HG03378 (cell line): ENCODE measurements around the gene ATP1A1.

Experiments
- ATAC-seq: cut with Tn5 transposase; IDR thresholded peaks from one replicate; pipeline ENCODE4 v1.9.1; 2021; ENCODE audit warnings: mild to moderate bottlenecking, moderate library complexity; ENCODE audit not compliant: unreplicated experiment

Gene ATP1A1

GRCh38 chr1:116343019-116343418 is 30.0 kb upstream of the ATP1A1 start:
- no peak for ATAC-seq

GRCh38 chr1:116345011-116345410 is 28.0 kb upstream of the ATP1A1 start:
- no peak for ATAC-seq

DNA sequence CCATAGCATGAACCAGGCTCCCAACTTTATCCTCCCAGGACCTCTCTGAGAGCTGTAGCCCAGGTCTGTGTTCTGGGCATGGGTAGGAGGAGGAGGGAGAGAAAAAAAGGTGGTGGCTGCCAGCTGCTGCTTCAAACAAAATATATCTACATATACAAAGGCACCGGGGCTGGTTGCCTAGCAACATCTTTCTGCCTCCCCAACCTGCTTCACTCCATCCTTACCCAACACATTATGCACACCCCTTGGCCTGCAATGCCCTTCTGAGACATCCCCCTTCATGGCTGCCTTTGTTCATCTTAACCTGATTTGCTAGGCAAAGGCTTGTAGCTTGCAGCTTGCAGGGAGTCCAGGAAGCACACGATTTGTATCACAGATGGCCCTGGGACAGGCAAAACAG is 27.2 kb upstream of the ATP1A1 start:
- ATAC-seq, result no peak

DNA sequence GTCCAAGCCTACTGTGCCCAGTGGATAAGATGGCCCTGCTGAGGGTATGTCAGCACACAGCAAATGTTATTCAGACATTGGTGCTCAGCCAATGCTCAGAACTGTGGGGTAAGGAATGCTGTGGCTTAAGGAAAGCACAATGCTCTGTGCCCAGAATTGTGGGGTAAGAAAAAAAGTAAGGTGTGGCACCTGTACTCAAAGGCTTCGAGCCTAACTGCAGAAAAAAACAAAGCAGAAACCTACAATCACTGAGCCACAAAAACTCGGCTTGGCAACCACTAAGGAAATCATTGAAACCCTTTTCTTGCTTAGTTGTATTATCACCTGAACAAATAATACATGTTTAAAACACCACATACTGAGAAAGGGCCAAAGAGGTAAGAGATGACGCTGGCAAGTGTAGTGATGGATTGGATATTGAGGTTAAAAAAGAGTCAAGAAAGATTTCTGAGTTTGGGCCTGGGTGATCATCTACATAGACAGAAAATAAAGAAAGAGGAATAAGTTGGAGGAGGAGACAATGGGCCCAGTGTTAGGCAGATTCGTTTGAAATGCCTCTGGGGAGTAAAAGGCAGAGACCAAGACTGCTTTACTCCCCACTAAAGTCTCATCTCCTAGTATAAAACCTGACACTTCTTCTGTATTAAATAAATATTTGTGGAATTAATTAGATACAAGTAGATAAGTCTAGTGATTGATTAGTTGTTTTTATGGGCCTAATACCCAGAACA is 25.9 kb upstream of the ATP1A1 start:
- ATAC-seq, result no peak

GRCh38 chr1:116347696-116348095 is 25.3 kb upstream of the ATP1A1 start:
- no peak for ATAC-seq

DNA sequence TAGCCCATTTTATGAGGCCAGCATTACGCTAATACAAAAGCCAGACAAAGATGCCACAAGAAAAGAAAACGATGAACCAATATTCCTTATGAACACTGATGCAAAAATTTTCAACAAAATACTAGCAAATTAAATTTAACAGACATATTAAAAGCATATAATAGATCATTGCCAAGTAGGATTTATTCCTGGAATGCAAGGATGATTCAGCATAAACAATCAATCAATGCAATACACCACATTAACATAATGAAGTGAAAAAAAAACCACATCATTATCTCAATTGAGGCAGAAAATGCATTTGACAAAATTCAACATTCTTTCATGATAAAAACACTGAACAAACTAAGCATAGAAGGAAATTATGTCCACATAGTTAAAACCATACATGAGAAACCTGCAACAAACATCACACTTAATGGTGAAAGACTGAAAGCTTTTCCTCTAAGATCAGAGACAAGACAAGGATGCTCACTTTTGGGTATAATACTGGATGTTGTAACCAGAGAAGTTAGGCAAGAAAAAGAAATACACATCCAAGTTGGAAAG is 22.9 kb upstream of the ATP1A1 start:
- ATAC-seq, result no peak

DNA sequence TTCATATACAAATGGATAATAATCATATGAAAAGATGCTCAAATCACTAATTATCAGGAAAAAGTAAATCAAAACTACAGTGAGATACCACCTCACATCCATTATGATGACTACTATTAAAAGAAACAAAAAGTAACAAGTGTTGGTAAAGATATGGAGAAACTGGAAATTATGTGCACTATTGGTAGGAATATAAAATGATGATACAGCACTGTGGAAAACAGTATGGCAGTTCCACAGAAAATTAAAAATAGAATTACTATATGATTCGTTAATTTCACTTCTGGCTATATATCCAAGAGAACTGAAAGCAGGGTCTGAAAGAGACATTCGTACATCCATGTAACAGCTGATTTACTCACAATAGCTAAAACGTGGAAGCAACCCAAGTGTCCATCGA is 21.1 kb upstream of the ATP1A1 start:
- no peak for ATAC-seq

- ATAC-seq, result no peak
Observed at GRCh38 chr1:116352349-116352813, 20.7 kb upstream of the ATP1A1 start.

DNA sequence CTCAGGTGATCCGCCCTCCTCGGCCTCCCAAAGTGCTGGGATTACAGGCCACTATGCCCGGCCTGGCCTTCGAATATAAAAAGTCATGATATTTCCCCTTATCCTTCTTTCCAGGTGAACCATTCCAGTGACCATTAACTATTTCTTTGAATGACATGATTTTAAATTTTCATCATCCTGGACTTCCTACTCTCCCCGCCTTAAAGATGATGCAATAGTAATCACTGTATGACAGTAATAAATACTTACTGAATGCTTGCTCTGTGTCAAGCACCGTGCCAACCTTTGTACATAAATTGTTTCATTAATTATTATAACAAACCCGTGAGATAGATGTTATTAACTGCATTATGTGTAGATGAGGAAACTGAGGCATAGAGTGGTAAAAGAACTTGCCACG is 19.9 kb upstream of the ATP1A1 start:
- ATAC-seq, result no peak

- no peak for ATAC-seq
Observed at GRCh38 chr1:116356067-116356466, 17.0 kb upstream of the ATP1A1 start.

DNA sequence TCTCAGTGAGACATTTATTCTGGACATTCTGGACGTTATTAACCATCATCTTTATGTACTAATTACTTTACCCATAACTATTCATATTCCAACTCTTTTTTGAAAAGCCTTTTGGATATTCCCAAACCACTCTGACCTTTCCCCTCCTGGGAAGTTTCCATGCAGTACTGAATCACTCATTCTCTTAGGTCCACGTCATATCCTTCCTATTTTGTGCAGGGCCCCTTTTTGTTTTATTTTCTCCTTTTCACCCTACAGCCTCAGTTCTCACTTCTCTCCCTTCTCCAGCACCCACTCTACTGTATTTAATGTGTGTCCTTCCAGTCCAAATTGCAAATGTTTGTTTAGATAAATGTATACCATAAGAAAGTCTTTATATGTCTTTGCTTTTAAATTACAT is 16.4 kb upstream of the ATP1A1 start:
- ATAC-seq, result no peak

DNA sequence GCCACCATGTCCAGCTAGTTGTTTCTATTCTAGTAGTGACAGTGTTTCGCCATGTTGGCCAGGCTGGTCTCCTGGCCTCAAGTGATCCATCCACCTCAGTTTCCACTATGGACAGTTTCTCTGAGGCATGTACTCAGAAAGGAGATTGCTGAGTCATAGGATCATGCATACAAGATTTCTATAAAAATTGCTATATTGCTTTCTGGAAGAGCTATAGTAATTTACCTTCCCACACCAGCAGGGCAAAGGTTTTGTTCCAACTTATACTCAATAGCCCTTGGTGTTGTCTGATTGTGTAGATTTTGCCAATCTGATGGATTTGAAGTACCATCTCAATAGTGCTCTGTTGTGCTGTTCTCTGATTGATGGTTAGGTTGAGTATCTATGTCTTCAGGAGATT is 15.6 kb upstream of the ATP1A1 start:
- ATAC-seq, result no peak

DNA sequence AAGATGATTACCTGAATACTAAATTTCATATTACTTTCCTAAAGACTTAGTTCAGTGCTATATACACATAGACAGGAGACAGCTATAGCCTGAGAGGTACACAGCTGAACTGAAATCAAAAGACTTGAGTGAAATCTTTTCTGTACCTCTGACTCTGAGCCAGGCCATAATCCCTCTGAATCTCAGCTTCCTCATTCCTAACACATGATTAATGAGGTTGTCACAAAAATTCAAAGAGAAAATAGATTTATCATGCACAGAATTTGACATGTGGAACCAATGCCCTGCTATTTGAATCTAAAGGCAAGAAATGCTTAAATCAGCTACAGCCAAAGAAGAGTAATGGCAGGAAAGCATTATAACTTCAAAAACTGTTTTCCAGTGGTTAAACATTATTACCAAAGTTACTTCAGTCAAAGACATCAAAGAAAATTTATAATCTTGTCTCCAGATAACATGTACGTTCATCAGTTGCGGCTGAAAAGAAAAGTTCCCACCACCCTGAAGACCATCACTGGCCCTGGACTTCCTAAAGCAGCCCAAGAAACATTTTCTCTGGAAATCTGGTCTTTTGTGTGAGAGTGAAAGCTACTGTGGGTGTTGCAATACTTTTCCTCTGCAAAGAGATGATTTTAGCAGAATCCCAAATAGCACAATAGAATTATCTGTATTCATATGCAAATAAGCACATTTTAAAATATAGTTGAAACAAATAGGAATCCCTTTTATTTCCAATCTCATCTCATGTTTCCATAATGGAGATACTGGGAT is 13.8 kb upstream of the ATP1A1 start:
- ATAC-seq, result no peak

DNA sequence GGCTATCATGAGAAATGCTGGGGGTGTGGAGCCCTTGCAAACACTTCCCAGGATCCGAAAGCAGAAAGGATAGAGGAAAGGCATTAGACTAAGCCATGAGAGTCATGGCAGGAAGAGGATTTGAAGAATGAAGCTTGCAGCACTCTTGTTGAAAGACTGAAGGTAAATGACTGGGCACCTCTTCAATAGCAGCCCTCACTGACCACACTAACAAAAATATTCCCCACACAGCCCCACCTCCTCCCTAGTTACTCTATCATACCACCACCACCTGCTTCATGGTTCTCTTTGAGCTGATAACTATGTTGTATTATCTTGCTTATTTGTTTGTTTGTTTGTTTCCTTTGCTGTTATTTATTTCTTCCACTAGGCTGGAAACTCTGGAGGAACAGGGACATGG is 13.2 kb upstream of the ATP1A1 start:
- ATAC-seq, result no peak

- no peak for ATAC-seq
Observed at GRCh38 chr1:116360429-116361173, 12.4 kb upstream of the ATP1A1 start.

- no peak for ATAC-seq
Observed at GRCh38 chr1:116361648-116362047, 11.4 kb upstream of the ATP1A1 start.

GRCh38 chr1:116362050-116362449 is 11.0 kb upstream of the ATP1A1 start:
- ATAC-seq, result no peak

DNA sequence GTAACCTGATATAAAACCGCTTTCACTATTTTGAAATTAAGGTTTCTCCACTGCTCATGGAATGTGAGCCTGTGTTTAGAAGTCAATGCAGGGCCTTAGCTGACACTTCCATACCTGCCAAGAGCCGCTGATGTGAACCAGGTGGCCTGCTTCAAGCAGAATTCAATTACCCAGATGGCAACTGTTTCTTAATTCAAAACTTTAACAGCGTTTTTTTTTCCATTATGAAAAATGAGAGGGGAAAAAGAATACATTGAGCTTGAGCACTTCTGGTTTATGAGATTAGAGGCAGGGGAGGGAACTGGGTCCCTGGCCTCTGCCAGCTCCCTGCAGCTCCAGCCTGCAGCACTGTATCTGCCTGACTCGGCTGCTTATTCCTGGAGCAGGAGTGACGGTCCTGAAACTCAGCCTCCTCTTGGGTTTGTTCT is 7.7 kb upstream of the ATP1A1 start:
- no peak for ATAC-seq

GRCh38 chr1:116365857-116366256 is 7.2 kb upstream of the ATP1A1 start:
- no peak for ATAC-seq

DNA sequence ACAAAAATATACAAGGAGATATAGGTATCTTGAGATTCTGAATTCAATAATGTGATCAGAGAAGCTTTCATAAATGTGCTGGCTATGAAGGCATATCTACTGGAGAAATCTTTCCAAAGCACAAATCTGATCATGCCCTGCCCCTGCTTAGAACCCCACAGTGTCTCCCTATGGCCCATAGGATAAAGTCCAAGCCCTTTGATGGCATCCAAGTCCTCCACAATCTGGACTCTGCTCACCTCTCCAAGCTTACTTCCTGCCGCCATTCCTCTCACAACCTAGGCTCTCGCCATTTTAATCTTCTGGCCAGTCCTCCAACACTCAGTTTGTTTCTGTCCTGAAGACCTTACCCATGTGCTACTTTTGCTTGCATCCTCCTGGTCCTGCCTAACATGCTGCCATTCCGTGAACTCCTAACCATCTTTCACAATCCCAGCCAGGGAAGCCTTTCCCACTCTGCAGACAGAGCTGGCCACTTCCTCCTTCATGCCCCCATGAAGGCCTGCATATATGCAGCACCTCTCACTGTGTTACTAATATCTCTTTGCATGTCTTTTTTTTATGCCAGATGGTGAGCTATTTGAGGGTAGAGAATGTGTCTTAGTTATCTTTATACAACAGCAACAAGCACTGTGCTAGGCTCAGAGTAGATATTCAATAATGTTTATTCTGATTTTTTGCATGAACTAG is 5.6 kb upstream of the ATP1A1 start:
- no peak for ATAC-seq

- ATAC-seq, result no peak
Observed at GRCh38 chr1:116368241-116368640, 4.8 kb upstream of the ATP1A1 start.
